Endometrium (tissue), 2 donors: ENCODE data around the gene PLAU.
"Not testable (repeated sequence)": the region's sequence is repeated elsewhere in the genome, so short reads cannot be mapped to it uniquely, and the experiment has no call there.

Source experiments
- FAIRE-seq: peaks from 2 replicates; lab custom pipeline; 2012; peaks lifted over from hg19 to GRCh38; lab: Jason Lieb, UNC
- donor health status: control.
- donor health status: control.

PLAU gene

DNA sequence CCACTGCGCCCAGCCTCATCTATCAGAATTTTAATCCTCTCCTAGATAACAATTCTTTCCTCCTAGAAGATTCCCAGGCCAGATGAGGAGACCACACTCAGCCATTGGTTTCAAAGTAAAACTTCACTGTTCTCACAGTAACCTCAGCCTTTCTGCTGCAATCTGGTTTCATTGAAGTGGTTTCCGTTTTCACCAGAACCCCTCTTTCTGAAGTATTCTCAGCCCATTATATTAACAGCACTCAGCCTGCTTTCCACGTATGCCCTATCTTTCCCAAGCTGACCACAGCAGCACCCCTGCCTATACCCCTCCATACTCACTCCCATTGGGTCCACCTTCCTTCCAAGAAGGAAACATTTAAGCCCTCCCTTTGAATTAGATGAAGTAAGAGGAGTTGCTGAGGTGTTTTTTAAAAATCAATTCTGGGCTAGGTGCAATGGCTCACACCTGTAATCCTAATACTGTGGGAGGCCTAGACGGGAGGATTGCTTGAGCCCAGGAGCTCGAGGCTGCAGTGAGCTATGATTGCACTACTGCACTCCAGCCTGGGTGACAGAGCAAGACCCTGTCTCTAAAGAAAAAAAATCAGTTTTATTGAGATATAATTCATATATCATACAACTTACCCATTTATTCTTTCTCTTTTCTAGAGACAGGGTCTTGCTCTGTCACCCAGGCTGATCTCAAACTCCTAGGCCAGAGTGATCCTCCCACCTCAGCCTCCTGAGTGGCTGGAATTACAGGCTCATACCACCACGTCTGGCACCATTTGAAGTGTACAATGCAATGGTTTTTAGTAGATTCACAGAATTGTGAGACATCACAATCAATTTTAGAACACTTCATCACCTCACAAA lies 11.3 kb downstream of the PLAU start:
- FAIRE-seq, result no peak

DNA sequence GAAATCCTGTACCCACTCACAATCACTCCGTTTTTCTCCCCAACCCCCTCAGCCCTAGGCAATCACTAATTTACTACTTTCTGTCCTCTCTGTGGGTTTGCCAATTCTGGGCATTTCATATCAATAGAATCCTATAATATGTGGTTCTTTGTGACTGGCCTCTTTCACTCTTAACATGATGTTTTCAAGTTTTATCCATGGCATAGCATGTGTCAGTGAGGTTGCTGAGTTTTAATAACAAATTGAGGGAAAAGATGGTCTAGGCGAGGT lies 11.9 kb downstream of the PLAU start:
- no peak for FAIRE-seq

DNA sequence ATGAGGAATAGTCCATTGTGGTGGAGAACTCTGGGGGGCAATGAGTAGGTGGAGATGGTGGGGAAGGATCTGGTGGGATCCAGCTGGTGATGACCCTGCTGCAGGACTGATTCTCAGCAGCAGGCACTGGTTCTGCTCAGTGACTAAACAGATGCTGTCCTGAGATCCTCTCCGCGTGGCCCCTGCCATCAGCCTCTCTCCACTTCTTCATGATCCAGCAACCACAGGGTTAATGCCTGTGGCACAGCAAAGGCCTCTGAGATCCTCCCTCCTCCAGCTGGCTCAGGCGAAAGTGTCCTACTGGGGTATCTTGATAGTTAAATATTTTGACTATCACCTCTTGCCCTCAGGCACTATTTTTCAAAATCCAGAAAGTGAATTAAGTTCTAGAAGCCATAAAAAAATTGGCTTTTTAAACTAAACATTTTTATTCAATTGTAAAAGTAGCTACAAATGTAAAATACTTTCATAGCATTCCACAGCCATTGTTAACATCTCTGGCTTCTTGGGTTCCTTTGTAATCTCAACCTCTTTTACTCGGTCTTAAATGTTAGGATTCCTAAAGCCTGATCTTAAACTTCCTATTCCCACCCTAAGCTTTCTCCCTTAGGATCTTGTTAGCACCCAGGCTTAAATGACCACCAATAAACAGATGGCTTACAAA lies 13.1 kb downstream of the PLAU start:
- FAIRE-seq, result no peak

DNA sequence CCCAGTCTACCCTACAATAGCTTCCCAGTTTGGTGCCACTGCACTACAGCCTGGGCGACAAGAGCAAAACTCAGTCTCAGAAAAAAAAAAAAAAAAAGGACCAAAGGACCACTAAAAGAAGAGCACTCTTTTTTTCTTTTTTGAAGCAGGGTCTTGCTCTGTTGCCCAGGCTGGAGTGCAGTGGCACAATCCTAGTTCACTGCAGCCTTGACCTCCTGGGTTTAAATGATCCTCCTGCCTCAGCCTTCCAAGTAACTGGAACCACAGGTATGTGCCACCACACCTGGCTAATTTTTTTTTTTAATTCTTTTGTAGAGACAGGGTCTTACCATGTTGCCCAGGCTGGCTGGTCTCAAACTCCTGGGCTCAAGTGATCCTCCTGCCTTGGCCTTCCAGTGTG lies 14.0 kb downstream of the PLAU start:
- FAIRE-seq, result no peak

DNA sequence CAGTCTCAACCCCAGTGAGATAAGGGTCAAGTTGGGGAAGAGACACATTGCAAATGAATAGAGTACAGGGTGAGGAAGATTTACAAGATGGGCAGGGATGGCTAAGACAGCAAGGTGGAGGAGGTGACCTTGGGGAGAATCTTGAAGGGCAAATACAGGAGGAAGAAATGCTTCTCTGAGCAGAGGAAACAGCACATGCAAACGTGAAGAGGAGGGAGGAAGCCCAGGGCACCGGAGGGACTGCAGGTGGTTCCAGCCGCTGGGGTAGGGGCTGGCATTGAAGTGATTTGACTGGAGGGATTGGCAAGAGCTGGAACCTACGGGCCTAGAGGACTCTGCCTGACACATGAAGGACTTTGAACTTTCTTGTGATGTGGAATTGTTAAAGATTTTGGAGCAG lies 14.6 kb downstream of the PLAU start:
- FAIRE-seq, result no peak

DNA sequence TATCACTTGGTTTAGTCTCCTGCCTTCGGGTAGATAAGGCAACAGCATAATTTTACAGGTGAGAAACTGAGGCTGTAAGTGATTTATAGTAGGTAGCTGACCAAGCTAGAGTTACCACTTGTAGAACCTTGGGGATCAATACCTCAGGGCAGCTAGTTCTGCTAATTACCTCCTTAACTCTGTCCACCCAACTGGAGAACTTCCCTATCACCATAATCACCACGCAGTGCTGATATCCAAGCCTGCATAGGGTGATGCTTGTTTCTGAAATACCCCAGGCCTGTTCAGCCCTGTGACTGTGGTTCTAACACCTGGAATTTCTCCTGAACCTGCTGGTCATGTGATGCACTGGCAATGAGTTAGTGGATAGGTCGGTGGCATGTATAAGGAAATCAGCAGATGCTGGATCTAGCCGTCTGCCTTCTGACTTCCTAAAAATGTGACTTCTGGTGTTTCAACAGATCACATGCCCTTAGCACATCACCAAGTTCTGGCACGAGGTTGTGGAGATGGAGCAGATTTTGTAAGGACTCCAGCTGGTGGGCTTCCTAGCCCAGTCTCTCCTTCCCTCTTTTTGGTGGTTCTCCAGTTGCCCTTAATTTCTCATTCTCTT lies 15.3 kb downstream of the PLAU start:
- no peak for FAIRE-seq

DNA sequence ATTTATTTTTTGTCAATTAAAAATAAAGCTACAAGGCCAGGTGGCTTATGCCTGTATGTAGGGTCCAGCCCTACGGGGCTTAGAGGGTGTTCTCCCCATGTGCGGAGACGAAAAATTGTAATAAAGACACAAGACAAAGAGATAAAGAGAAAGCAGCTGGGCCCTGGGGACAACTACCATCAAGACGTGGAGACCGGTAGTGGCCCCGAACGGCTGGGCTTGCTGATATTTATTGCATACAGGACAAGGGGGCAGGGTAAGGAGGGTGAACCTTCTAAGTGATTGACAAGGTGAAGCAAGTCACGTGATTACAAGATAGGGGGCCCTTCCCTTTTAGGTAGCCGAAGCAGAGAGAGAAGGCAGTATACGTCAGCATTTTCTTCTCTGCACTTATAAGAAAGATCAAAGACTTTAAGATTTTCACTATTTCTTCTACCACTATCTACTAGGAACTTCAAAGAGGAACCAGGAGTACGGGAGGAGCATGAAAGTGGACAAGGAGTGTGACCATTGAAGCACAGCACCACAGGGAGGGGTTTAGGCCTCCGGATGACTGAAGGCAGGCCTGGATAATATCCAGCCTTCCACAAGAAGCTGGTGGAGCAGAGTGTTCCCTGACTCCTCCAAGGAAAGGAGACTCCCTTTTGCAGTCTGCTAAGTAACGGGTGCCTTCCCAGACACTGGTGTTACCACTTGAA lies 19.8 kb downstream of the PLAU start:
- FAIRE-seq, result not testable (repeated sequence)

DNA sequence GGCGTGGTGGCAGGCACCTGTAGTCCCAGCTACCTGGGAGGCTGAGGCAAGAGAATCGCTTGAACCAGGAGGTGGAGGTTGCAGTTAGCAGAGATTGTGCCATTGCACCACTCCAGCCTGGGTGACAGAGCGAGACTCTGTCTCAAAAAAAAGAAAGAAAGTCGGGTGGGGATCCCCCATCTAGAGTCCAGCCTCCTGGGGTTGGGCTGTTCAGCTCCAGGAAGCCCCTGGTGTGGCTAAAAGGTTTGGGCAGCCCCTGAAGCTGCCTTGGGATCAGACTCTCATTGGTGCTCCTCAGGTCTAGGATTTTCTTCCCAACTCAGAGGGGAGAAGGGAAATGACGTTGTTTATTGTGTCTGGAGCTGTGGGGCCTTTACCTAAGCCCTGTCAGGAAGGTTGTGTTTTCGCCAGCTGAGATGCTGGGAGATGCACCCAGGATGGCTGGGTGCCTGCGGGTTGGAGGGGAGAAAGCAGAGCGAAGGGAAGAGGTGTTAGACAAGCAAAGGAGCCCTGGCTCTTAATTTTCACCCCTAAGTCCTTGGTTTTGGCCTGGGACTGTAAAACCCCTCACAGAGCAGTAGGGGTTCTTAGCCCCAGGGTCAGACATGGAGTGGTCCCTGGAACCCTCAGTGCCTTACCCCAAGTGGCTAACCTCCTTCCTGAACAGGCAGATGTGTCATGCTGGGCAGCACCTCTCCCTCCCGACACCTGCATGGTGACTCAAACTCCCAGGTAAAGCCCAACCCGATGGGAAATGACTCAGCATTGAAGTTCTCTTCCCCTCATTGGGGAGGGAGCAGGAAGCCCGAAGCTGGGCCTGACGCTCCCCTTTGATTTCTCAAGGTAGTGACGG lies 21.1 kb downstream of the PLAU start:
- FAIRE-seq, result no peak

DNA sequence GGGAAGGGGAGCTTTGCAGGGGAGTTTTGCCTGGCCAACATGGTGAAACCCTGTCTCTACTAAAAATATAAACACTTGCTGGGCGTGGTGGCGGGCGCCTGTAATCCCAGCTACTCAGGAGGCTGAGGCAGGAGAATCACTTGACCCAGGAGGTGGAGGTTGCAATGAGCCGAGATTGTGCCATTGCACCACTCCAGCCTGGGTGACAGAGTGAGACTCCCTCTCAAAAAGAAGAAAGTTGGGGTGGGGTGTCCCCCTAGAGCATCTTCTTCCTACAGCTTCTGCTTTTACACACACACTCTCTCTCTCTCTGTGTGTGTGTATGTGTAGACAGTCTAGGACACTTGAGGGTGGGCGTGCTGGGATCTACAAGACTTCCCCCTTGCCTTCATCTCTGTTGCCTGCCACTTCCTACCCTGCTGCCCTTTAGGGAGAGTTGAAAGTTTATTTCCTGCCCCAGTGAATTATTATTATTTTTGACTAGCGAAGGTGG lies 21.7 kb downstream of the PLAU start:
- no peak for FAIRE-seq

DNA sequence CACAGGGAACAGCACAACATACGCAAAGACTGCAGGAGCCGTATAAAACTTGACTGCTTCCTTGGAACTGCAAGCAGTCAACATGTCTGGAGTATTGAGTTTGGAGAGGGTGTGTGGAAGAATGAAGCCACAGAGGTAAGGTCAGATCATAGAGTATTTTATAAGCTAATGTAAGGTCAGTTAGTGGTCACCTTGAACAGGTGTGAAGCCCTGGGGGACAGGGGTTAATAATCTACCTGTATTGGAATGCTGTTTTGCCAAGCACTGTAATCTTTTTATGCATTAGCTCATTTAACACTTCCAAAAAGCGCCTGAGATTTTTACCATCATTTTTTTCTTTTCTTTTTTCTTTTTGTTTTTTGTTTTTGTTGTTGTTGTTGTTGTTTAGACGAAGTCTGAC lies 23.1 kb downstream of the PLAU start:
- no peak for FAIRE-seq

DNA sequence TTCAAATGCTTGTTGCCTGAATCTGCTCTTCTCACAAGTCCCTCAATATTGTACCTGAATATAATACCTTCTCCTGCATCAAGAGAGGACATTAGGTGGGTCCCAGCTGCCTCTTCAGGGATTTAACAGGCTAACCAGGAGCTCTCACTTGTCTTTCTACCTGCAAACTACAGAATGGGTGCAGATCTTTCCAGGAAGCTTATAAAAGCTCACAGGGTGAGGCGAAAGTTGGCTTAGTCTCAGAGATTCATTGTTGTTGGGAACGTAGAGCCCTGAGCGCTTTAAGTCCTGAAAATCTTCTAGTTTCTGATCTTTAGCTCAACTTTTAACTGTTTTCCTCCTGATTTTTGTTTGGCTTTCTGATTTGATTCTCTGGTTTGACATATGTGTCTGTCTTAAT lies 25.0 kb downstream of the PLAU start:
- no peak for FAIRE-seq

DNA sequence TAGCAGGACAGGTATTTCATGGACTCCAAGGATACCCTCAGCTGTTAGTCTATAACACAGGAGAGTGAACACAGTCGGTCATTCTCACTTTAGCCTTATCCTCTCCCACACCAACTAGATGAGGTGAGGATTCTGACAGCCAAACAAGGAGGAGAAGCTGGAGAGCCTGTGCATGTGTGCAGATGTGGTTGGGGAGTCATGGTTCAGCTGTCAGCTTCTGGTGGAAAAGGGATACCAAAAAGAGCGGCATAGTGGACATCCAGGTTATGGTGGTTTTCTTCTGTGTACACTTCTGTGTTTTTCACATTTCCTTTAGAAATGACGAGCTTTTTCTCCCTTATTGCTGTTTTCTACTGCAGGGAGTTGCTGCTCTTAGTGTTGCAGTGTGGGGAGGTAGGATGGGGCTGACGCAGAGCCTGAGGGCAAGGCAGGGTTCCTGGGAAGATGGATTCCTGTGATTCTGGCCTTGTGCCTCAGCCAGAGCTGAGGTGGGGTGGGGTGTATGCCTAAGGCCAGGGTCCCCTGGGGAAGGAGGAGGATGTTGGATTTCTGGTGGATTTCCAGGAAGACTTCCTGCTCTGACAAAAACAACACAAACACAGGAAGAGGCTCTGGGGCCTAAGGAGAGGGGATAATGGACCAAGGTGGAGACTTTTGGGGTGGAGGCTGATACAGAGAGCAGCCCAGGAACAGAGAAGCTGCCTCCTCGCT lies 26.6 kb downstream of the PLAU start:
- FAIRE-seq, result no peak

DNA sequence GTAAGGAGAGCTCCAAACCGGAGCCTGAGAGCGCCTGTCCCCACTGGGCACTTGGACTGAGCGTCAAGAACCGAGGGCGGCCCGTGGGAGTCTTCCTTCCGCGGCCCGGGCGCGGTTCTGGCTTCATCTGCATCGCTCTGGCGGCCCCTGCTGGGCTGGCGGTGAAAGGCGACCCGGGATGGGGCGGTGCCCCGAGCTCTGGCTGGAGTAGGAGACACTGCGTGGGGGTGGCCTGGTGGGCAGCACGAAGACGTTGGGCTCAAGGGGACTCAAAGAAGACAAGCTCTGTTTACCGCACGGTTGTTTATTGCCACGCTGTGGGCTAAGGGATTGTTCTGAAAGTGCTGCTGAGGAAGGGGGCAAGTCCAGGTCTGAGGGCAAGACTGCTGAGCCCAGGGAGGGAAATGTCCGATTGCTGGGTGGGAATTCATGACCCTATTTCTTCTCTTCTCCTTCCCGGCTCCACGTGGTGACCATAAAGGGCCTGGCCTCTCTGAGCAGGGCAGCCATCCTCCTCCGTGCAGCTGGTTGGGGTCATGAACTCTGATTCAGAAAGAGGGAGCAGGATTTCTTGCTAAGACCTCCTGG lies 29.8 kb downstream of the PLAU start:
- FAIRE-seq, result no peak

DNA sequence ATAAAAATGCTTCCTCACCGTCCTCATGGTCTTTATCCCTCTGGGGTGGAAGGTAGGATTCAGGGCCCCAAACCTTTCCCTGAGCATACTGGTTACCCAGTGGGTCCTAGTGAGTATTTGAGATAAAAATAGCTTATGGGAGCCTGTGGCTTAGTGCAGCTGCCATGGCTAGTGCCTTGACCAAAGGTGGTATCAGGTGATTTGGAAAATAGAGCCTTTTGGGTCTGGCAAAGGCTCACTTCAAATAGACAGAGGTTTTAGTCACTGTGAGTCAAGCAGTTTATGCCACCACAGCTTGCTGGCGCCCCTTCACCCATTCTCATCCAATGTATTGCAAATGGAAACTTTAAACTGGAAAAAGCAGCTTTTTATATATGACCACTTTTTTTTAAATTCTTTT lies 30.4 kb downstream of the PLAU start:
- no peak for FAIRE-seq

DNA sequence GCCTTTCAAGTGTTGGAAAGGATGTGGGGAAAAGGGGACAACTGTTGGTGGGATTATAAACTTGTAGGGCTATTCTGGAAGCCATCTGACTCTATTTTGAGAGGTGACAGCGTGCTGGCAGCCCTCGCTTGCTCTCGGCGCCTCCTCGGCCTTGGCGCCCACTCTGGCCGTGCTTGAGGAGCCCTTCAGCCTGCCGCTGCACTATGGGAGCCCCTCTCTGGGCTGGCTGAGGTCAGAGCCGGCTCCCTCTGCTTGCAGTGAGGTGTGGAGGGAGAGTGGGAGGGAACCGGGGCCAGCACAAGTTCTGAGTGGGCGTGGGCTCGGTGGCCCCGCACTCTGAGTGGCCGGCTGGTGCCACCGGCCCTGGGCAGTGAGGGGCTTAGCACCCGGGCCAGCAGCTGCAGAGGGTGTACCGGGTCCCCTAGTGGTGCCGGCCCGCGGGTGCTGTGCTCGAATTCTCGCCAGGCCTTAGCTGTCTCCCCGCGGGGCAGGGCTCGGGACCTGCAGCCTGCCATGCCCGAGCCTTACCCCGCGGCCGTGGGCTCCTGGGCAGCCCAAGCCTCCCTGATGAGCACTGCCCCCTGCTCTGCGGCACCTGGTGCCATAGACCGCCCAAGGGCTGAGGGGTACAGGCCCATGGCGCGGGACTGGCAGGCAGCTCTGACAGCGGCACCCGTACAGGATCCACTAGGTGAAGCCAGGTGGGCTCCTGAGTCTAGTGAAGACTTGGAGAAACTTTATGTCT lies 33.6 kb downstream of the PLAU start:
- no peak for FAIRE-seq

DNA sequence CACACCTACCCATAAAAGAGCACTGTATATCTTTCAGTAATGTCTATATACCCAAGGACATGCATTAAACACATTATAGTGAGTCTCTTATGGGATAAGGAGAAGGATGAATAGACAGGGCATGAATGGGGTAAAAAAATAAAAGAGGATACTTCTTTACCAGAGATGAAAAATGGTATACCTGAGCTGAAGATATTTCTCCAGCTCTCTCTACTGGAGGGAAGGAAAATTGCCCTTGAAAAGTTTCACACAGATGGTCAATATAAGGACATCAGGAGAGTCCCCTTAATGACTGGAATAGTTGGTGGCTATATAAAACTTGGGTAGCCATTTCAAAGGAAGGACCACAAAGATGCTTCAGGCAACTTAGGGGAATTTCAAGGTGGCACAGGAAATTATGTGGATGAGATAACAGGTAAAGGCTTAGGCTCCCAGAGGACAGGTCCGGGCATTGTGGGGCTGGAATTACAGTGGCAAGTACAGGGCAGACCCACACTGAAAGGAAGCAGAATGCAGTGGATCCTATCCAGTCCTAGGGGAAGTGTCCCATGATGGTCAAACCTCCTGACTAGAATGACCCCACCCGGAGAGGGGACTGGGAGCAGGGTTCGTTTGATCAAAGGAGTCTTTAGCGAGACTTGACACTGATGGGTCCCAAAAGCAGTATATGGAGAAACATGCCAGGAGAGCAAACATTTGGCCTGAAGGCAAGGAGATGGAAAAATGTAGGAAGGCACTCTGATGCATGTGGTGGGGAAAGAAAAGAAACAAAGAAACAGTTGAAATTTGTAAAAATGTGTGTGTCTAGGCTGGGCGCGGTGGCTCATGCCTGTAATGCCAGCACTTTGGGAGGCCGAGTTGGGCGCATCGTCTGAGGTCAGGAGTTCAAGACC lies 35.6 kb downstream of the PLAU start:
- no peak for FAIRE-seq

DNA sequence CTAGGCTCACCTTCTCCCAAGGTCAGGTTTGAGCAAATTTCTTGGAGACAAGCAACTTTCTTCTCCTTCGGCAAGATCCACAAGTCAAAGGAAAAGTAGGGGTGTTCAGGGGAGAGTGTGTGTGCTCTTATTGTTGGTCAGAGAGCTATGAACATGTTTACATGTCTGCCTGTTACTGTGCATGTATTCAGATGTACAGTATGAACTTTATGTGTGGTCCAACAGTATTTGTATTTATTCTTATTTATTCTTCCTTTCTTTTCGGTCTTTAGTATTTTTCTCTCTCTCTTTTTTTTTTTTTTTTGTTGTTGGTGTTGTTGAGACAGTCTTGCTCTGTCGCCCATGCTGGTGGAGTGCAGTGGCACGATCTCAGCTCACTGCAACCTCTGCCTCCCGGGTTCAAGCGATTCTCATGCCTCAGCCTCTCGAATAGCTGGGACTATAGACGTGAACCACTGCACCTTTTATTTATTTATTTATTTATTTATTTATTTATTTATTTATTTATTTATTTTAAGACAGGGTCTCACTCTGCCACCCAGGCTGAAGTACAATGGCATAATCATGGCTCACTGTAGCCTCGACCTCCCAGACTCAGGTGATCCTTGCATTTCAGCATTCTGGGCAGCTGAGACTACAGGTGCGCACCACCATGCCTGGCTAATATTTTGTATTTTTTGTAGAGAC lies 38.2 kb downstream of the PLAU start:
- FAIRE-seq, result no peak

DNA sequence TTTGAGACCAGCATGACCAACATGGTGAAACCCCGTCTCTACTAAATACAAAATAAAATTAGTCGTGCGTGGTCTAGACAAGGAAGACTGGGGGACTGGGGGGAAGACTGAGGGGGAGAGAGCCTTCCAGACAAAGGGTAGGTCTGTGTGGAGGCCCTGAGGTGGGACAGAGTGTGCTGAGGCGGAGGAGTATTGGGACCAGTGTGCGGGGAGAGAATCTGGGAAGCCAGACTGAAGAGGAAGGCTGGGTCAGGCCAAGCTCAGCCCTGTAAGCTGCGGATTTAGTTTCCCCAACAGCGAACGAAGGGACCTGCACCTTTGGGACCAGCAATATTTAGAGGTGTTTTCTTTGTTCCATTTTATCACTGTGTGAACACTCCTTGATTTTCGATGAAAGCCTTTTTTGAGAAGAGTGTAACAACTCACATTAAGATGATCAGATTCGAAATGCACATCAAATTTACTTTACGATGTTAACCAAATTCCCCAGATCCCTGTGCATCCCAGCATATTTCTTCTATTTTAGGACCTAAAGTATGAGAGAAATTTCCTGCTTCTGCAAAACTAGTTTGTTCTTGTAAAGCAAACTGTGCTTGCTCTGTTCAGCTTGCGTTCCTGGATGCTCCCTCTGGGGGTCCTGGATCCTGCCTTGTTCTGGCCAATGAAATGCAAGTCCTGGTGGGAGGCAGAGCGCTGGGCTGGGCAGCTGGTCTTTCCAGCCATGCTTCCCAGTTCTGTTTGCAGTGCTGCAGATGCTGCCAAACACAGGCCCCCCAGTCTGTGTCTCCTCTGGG lies 39.4 kb downstream of the PLAU start:
- no peak for FAIRE-seq
